GM19452 (cell line): ENCODE data around the gene ATG5.
"Not testable (repeated sequence)": the region's sequence is repeated elsewhere in the genome, so short reads cannot be mapped to it uniquely, and the experiment has no call there.

Experiments used
- ATAC-seq: cut with Tn5 transposase; IDR thresholded peaks from one replicate; pipeline ENCODE4 v1.9.1; 2021; ENCODE audit not compliant: unreplicated experiment

The ATG5 gene

GRCh38 chr6:106259748-106260147 lies 65.8 kb downstream of the ATG5 start:
- not testable (repeated sequence) for ATAC-seq

GRCh38 chr6:106258726-106259125 lies 66.8 kb downstream of the ATG5 start:
- no peak for ATAC-seq

- no peak for ATAC-seq
Measured at GRCh38 chr6:106257195-106257594, 68.4 kb downstream of the ATG5 start.

- ATAC-seq, result no peak
Measured at GRCh38 chr6:106256201-106256968, 69.2 kb downstream of the ATG5 start.

GRCh38 chr6:106255306-106255705 lies 70.3 kb downstream of the ATG5 start:
- no peak for ATAC-seq

- no peak for ATAC-seq
Measured at GRCh38 chr6:106254636-106255035, 70.9 kb downstream of the ATG5 start.

- ATAC-seq, result no peak
Measured at GRCh38 chr6:106253731-106254130, 71.8 kb downstream of the ATG5 start.

- ATAC-seq, result no peak
Measured at GRCh38 chr6:106253172-106253571, 72.4 kb downstream of the ATG5 start.

- no peak for ATAC-seq
Measured at GRCh38 chr6:106252687-106253086, 72.9 kb downstream of the ATG5 start.

GRCh38 chr6:106251531-106252255 lies 73.9 kb downstream of the ATG5 start:
- ATAC-seq, result not testable (repeated sequence)

- ATAC-seq, result no peak
Measured at GRCh38 chr6:106250953-106251352, 74.6 kb downstream of the ATG5 start.

- ATAC-seq, result no peak
Measured at GRCh38 chr6:106249658-106250057, 75.9 kb downstream of the ATG5 start.

GRCh38 chr6:106247733-106248132 lies 77.8 kb downstream of the ATG5 start:
- no peak for ATAC-seq

GRCh38 chr6:106247293-106247692 lies 78.3 kb downstream of the ATG5 start:
- ATAC-seq, result no peak

GRCh38 chr6:106244931-106245330 lies 80.6 kb downstream of the ATG5 start:
- ATAC-seq, result peak; percentile 83

GRCh38 chr6:106244521-106244920 lies 81.0 kb downstream of the ATG5 start:
- ATAC-seq, result peak; percentile 3

GRCh38 chr6:106243261-106243660 lies 82.3 kb downstream of the ATG5 start:
- ATAC-seq, result no peak

- no peak for ATAC-seq
Measured at GRCh38 chr6:106241498-106241897, 84.1 kb downstream of the ATG5 start.

GRCh38 chr6:106237286-106237685 lies 88.3 kb downstream of the ATG5 start:
- no peak for ATAC-seq

- ATAC-seq, result not testable (repeated sequence)
Measured at GRCh38 chr6:106229876-106230445, 95.6 kb downstream of the ATG5 start.

- ATAC-seq, result no peak
Measured at GRCh38 chr6:106227612-106228507, 97.7 kb downstream of the ATG5 start.
